Neural cell (in vitro differentiated cells): ENCODE data around the gene TTC23L. TPM values are rescaled to one million over a fixed set of nuclear protein-coding genes. Genes with fewer than 3 reads are reported as not detected.

Experiments used
- H2AFZ ChIP-seq: fragments of 200-600, 300-800 bp; sonication (generic), shearing (Covaris generic); 2 replicates; pipeline ENCODE4 v1.6.0; 2014; ENCODE audit warnings: low read depth, mild to moderate bottlenecking, antibody characterized with exemption, low read length, moderate library complexity
- H3F3A ChIP-seq: fragments of 200-600 bp; shearing (Covaris generic); 2 replicates; pipeline ENCODE4 v1.6.1; 2016; ENCODE audit warnings: mild to moderate bottlenecking, moderate library complexity, mixed read lengths, antibody characterized with exemption, low read length; ENCODE audit not compliant: insufficient read depth, poor library complexity, severe bottlenecking
- H3K27ac ChIP-seq: fragments of 200-600, 300-800 bp; sonication (generic), shearing (Covaris generic); 2 replicates; pipeline ENCODE4 v1.5.1; 2014; ENCODE audit warnings: mild to moderate bottlenecking, low read length, moderate library complexity
- H3K27me3 ChIP-seq: fragments of 300-800, 200-600 bp; sonication (generic), shearing (Covaris generic); 2 replicates; pipeline ENCODE4 v1.6.0; 2014; ENCODE audit warnings: mild to moderate bottlenecking, low read depth, low read length, moderate library complexity; ENCODE audit not compliant: insufficient read depth
- H3K36me3 ChIP-seq: fragments of 300-800, 200-600 bp; sonication (generic), shearing (Covaris generic); 2 replicates; pipeline ENCODE4 v1.5.1; 2014; ENCODE audit warnings: mild to moderate bottlenecking, antibody characterized with exemption, low read length, moderate library complexity; ENCODE audit not compliant: insufficient read depth
- H3K4me2 ChIP-seq: fragments of 300-800, 200-600 bp; sonication (generic), shearing (Covaris generic); 2 replicates; pipeline ENCODE4 v1.6.0; 2014; ENCODE audit warnings: mild to moderate bottlenecking, low read length
- H3K4me3 ChIP-seq: fragments of 300-800, 200-600 bp; sonication (generic), shearing (Covaris generic); 2 replicates; pipeline ENCODE4 v1.5.1; 2014; ENCODE audit warnings: mild to moderate bottlenecking, low read length, moderate library complexity
- H3K79me2 ChIP-seq: fragments of 200-600 bp; shearing (Covaris generic); replicated peaks from 2 replicates; pipeline ENCODE4 v1.6.0; 2014; ENCODE audit warnings: mild to moderate bottlenecking, low read length, moderate library complexity; ENCODE audit not compliant: insufficient read depth
- H3K9ac ChIP-seq: fragments of 300-800, 200-600 bp; sonication (generic), shearing (Covaris generic); 2 replicates; pipeline ENCODE4 v1.6.1; 2016; ENCODE audit warnings: mild to moderate bottlenecking, low read length, mixed read lengths
- H3K9me2 ChIP-seq: fragments of 200-600 bp; shearing (Covaris generic); 2 replicates; pipeline ENCODE4 v1.6.1; 2016; ENCODE audit warnings: mild to moderate bottlenecking, low read length, mixed read lengths; ENCODE audit not compliant: insufficient read depth
- H3K9me3 ChIP-seq: fragments of 200-600, 300-800 bp; sonication (generic), shearing (Covaris generic); 2 replicates; pipeline ENCODE4 v1.6.1; 2016; ENCODE audit warnings: mild to moderate bottlenecking, mixed run types, low read length, moderate library complexity, mixed read lengths
- H4K20me1 ChIP-seq: fragments of 200-600 bp; shearing (Covaris generic); 2 replicates; pipeline ENCODE4 v1.6.1; 2016; ENCODE audit warnings: mild to moderate bottlenecking, mixed run types; ENCODE audit not compliant: insufficient read depth
- EP300 ChIP-seq: fragments of 450-650 bp; conservative IDR thresholded peaks from 2 replicates; pipeline ENCODE4 v1.6.1; 2014; ENCODE audit warnings: antibody characterized with exemption, mild to moderate bottlenecking, moderate library complexity; ENCODE audit not compliant: poor library complexity, severe bottlenecking
- EZH2 ChIP-seq: fragments of 200-600, 300-800 bp; shearing (Covaris generic), sonication (generic); IDR thresholded peaks from 2 replicates; pipeline ENCODE4 v1.6.1; 2014; ENCODE audit warnings: antibody characterized with exemption, low read length, borderline replicate concordance, mild to moderate bottlenecking; ENCODE audit not compliant: insufficient read depth, poor library complexity, severe bottlenecking
- MXI1 ChIP-seq: fragments of 450-650 bp; conservative IDR thresholded peaks from 2 replicates; pipeline ENCODE4 v1.6.1; 2014; ENCODE audit warnings: antibody characterized with exemption, mild to moderate bottlenecking; ENCODE audit not compliant: poor library complexity, severe bottlenecking
- POLR2AphosphoS5 ChIP-seq: IDR thresholded peaks from 2 replicates; pipeline ENCODE4 v1.6.1; 2012
- RAD21 ChIP-seq: fragments of 450-650 bp; conservative IDR thresholded peaks from 2 replicates; pipeline ENCODE4 v1.6.1; 2014; ENCODE audit warnings: antibody characterized with exemption, mild to moderate bottlenecking, moderate library complexity
- SMC3 ChIP-seq: fragments of 450-650 bp; conservative IDR thresholded peaks from 2 replicates; pipeline ENCODE4 v1.6.1; 2014; ENCODE audit warnings: antibody characterized with exemption, mild to moderate bottlenecking, moderate library complexity; ENCODE audit not compliant: poor library complexity
- TAF1 ChIP-seq: IDR thresholded peaks from 2 replicates; pipeline ENCODE4 v1.6.1; 2012; ENCODE audit warnings: low read depth
- polyA plus RNA-seq: library from polyadenylated mRNA; depleted of rRNA; stranded (reverse); fragments of >200 nt; gene quantifications from 2 replicates; pipeline ENCODE4 v1.2.3, GENCODE V29; 2014
- TF ChIP-seq, protein P1 (sequence below): fragments of 450-650 bp; IDR thresholded peaks from 2 replicates; pipeline ENCODE4 v1.5.1; 2014; ENCODE audit warnings: antibody characterized with exemption, mild to moderate bottlenecking, moderate library complexity; ENCODE audit not compliant: poor library complexity, severe bottlenecking
- TF ChIP-seq, protein P2 (sequence below): IDR thresholded peaks from 2 replicates; pipeline ENCODE4 v1.6.1; 2012; ENCODE audit warnings: borderline replicate concordance

The TTC23L gene
- polyA plus RNA-seq, 1 donor from 2014 or later: 8.3 TPM

GRCh38 chr5:34854459-34855174, 15.7 kb downstream of the TTC23L start:
- H2AFZ ChIP-seq: no peak overlapping the region
- H4K20me1 ChIP-seq: no peaks in the 10 kb centered on the region
- no peaks in the 10 kb centered on the region for H3K36me3 ChIP-seq
- TF ChIP-seq POLR2AphosphoS5: peak; percentile 11
- TF ChIP-seq TAF1: no peak
- no peak overlapping the region for H3K4me3 ChIP-seq
- no peaks in the 10 kb centered on the region for H3F3A ChIP-seq
- H3K9me2 ChIP-seq: no peaks in the 10 kb centered on the region
- H3K9ac ChIP-seq: no peak overlapping the region
- no peaks in the 10 kb centered on the region for H3K9me3 ChIP-seq
- no peaks in the 10 kb centered on the region for H3K79me2 ChIP-seq
- no peak overlapping the region for H3K4me2 ChIP-seq
- H3K27me3 ChIP-seq: peaks cover 16% of the 10 kb centered on the region
- no peak overlapping the region for H3K27ac ChIP-seq

- Histone ChIP-seq H3K9ac (no peak overlapping the region), H3K9me3 (no peaks in the 10 kb centered on the region), H3K4me3 (no peak overlapping the region), H3F3A (no peaks in the 10 kb centered on the region), H4K20me1 (no peaks in the 10 kb centered on the region), H3K79me2 (no peaks in the 10 kb centered on the region), H2AFZ (no peak overlapping the region), H3K9me2 (no peaks in the 10 kb centered on the region), H3K4me2 (no peak overlapping the region), H3K27me3 (peaks cover 16% of the 10 kb centered on the region), H3K36me3 (no peaks in the 10 kb centered on the region), H3K27ac (no peak overlapping the region)
- TF ChIP-seq POLR2AphosphoS5 (no peak), SMC3 (no peak)
Measured at GRCh38 chr5:34857161-34857560, 18.2 kb downstream of the TTC23L start.

DNA sequence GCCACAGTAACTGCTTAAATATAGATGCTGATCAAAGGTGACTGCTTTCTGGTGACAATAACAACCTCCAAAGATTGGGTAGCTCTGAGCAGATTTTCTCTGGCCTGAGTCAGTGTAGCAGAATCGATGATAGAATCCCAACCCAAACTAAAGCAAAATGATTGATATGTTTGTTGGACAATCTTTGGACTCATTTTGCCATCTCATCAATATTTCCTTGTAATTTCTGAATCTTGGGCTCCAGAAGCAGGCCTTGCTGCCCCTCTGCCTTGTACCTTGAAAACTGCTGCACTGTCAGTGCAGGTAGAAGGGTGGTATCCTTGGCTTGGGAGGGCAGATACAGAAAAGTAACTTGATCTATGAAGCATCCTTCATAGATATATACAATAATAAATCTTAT, 18.9 kb downstream of the TTC23L start:
- Histone ChIP-seq H3F3A (no peaks in the 10 kb centered on the region), H4K20me1 (no peaks in the 10 kb centered on the region), H3K27me3 (peaks cover 16% of the 10 kb centered on the region), H3K4me3 (no peak overlapping the region), H2AFZ (no peak overlapping the region), H3K36me3 (no peaks in the 10 kb centered on the region), H3K79me2 (no peaks in the 10 kb centered on the region), H3K9me3 (no peaks in the 10 kb centered on the region), H3K4me2 (no peak overlapping the region), H3K9ac (no peak overlapping the region), H3K9me2 (no peaks in the 10 kb centered on the region), H3K27ac (no peak overlapping the region)
- TF ChIP-seq TAF1 (no peak), SMC3 (no peak), EP300 (no peak), POLR2AphosphoS5 (no peak), RAD21 (no peak), MXI1 (no peak), EZH2 (no peak)
- TF ChIP-seq, protein P1, sequence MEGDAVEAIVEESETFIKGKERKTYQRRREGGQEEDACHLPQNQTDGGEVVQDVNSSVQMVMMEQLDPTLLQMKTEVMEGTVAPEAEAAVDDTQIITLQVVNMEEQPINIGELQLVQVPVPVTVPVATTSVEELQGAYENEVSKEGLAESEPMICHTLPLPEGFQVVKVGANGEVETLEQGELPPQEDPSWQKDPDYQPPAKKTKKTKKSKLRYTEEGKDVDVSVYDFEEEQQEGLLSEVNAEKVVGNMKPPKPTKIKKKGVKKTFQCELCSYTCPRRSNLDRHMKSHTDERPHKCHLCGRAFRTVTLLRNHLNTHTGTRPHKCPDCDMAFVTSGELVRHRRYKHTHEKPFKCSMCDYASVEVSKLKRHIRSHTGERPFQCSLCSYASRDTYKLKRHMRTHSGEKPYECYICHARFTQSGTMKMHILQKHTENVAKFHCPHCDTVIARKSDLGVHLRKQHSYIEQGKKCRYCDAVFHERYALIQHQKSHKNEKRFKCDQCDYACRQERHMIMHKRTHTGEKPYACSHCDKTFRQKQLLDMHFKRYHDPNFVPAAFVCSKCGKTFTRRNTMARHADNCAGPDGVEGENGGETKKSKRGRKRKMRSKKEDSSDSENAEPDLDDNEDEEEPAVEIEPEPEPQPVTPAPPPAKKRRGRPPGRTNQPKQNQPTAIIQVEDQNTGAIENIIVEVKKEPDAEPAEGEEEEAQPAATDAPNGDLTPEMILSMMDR: no peak
- TF ChIP-seq, protein P2, sequence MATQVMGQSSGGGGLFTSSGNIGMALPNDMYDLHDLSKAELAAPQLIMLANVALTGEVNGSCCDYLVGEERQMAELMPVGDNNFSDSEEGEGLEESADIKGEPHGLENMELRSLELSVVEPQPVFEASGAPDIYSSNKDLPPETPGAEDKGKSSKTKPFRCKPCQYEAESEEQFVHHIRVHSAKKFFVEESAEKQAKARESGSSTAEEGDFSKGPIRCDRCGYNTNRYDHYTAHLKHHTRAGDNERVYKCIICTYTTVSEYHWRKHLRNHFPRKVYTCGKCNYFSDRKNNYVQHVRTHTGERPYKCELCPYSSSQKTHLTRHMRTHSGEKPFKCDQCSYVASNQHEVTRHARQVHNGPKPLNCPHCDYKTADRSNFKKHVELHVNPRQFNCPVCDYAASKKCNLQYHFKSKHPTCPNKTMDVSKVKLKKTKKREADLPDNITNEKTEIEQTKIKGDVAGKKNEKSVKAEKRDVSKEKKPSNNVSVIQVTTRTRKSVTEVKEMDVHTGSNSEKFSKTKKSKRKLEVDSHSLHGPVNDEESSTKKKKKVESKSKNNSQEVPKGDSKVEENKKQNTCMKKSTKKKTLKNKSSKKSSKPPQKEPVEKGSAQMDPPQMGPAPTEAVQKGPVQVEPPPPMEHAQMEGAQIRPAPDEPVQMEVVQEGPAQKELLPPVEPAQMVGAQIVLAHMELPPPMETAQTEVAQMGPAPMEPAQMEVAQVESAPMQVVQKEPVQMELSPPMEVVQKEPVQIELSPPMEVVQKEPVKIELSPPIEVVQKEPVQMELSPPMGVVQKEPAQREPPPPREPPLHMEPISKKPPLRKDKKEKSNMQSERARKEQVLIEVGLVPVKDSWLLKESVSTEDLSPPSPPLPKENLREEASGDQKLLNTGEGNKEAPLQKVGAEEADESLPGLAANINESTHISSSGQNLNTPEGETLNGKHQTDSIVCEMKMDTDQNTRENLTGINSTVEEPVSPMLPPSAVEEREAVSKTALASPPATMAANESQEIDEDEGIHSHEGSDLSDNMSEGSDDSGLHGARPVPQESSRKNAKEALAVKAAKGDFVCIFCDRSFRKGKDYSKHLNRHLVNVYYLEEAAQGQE: no peak
